AG04449 (cell line): Measurements from ENCODE around the gene TSC1.

Experiments
- CTCF ChIA-PET: fragments of 350-600 bp; formaldehyde crosslinking; extraction: SDS; loops from one replicate; lab custom pipeline; 2021; ENCODE audit warnings: antibody characterized with exemption; lab: Yijun Ruan, JAX
- POLR2A ChIA-PET: fragments of 400-600, 350-600 bp; formaldehyde crosslinking; extraction: SDS; loops from one replicate; lab custom pipeline; 2020; ENCODE audit warnings: antibody characterized with exemption, inconsistent platforms; lab: Yijun Ruan, JAX
- DNase-seq: peaks from one replicate; pipeline ENCODE4 v3.0.0-alpha.2; 2010; ENCODE audit warnings: low read depth, low spot score
- H3K4me3 ChIP-seq: 2 replicates; pipeline ENCODE4 v1.5.1; 2011; ENCODE audit warnings: low read depth, mild to moderate bottlenecking, control low read depth, low read length
- TF ChIP-seq, protein P1 (sequence below): IDR thresholded peaks from one replicate; pipeline ENCODE4 v1.5.1; 2011; ENCODE audit warnings: mild to moderate bottlenecking, moderate library complexity, low read length, control low read depth, inconsistent platforms; ENCODE audit not compliant: insufficient read depth; ENCODE audit errors: missing control alignments

Gene TSC1

DNA sequence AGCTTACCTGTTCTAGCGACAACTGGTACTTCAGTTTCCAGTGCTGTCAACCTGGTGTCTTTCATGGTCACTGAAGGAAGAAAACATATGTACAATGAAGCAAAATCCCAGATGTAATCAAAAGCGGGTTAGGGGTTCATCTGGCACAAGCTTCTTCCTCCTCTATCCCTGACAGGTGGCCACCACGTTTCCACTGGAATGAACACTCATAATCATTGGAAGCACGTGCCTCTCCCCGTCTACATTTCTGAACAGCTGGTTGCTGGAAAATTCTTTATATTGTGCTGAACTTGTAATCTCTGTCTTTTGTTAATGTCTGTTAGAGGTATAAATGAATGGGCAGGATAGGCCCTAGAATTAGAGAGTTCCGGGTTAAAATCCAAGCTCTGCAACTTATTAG, 9.4 kb downstream of the TSC1 start:
- DNase-seq: no peak
- H3K4me3 ChIP-seq: no peak overlapping the region
- CTCF ChIA-PET: interaction anchor here (0.7 to 2.2 kb wide), 10 partner anchors 8 to 428 kb away, joined by 3 to 9 read pairs (median 4); no protein-coding TSS in a partner anchor
- POLR2A ChIA-PET: interaction anchor here (2.4 kb wide), 1 partner anchor 10 kb away, joined by 12 read pairs; the partner anchor contains the start of gene TSC1
- TF ChIP-seq, protein P1, sequence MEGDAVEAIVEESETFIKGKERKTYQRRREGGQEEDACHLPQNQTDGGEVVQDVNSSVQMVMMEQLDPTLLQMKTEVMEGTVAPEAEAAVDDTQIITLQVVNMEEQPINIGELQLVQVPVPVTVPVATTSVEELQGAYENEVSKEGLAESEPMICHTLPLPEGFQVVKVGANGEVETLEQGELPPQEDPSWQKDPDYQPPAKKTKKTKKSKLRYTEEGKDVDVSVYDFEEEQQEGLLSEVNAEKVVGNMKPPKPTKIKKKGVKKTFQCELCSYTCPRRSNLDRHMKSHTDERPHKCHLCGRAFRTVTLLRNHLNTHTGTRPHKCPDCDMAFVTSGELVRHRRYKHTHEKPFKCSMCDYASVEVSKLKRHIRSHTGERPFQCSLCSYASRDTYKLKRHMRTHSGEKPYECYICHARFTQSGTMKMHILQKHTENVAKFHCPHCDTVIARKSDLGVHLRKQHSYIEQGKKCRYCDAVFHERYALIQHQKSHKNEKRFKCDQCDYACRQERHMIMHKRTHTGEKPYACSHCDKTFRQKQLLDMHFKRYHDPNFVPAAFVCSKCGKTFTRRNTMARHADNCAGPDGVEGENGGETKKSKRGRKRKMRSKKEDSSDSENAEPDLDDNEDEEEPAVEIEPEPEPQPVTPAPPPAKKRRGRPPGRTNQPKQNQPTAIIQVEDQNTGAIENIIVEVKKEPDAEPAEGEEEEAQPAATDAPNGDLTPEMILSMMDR: no peak

DNA sequence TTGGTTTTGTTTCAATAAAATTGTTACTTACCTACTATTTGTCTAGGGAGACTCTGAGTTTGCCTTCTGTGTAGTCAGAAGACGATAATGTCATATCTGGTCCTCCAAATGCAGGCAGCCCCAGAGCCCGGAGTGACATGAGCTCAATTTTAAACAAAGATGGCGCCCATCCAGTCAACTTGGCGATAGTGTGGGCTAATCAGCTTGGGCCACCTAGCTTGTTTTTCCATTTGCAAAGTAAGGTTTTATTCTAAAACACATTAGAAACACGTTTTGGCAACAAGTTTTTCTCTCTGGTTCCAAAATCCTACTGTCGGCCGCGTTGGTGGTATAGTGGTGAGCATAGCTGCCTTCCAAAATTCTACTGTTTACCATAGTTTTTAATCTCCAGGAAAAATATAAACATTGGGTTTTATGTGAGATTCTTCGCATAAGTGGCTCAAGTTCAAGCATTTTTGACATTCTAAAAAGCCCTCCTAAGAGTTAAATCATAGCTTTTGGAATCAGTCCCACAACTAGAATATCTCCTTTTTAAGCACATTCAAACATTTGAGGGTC, 13.2 kb downstream of the TSC1 start:
- no peak for DNase-seq
- TF ChIP-seq, protein P1: no peak
- H3K4me3 ChIP-seq: no peak overlapping the region
- CTCF ChIA-PET: interaction anchor here (0.9 to 7.3 kb wide), 2 partner anchors 9 to 30 kb away, joined by 4 to 64 read pairs; no protein-coding TSS in a partner anchor
- POLR2A ChIA-PET: no interaction called here

DNA sequence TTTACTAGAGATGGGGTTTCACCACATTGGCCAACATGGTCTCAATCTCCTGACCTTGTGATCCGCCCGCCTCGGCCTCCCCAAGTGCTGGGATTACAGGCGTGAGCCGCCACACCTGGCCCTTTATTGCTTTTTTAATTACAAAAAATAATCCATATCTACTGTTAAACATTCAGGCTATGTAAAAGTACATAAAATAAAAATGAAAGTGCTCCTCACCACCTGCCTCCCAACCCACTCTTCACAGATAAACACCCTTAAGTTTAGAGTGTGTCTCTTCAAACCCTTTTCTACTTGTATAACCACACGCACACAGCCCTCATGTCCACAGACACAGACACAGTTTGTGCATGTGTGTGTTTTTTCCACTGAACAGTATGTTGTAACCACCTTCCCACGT, 16.7 kb downstream of the TSC1 start:
- CTCF ChIA-PET: interaction anchor here (7.3 kb wide), 1 partner anchor 27 kb away, joined by 64 read pairs; no protein-coding TSS in a partner anchor
- POLR2A ChIA-PET: no interaction called here
- H3K4me3 ChIP-seq: no peak overlapping the region
- TF ChIP-seq, protein P1: no peak
- no peak for DNase-seq

DNA sequence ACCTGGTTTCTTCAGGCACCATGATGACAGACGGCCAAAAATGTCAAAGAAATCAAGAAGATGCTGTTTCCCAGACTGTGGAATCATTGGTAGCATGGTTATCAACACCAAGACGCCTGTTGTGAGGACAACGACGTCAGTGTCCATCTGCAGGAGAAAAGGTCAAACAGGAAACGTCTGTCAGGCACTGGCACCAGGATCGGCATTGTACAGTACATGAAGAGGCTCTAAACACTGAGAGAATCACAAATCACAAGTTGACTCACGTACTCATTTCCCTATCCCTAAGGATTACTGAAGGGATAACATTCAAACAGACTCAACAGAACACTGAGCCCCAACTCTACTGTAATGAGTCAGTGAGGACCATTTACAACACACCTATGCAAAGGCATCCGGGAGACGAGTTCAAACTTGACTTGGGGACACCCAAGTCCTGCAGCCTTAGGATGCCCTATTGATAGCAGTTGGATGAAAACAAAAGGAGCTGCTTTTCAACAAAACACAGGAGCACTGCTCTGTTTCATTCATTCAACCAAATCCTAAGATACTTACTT, 21.0 kb downstream of the TSC1 start:
- POLR2A ChIA-PET: no interaction called here
- DNase-seq: no peak
- no peak overlapping the region for H3K4me3 ChIP-seq
- CTCF ChIA-PET: interaction anchor here (1.5 to 2.2 kb wide), 2 partner anchors 21 to 22 kb away, joined by 4 to 10 read pairs; no protein-coding TSS in a partner anchor
- TF ChIP-seq, protein P1: no peak

DNA sequence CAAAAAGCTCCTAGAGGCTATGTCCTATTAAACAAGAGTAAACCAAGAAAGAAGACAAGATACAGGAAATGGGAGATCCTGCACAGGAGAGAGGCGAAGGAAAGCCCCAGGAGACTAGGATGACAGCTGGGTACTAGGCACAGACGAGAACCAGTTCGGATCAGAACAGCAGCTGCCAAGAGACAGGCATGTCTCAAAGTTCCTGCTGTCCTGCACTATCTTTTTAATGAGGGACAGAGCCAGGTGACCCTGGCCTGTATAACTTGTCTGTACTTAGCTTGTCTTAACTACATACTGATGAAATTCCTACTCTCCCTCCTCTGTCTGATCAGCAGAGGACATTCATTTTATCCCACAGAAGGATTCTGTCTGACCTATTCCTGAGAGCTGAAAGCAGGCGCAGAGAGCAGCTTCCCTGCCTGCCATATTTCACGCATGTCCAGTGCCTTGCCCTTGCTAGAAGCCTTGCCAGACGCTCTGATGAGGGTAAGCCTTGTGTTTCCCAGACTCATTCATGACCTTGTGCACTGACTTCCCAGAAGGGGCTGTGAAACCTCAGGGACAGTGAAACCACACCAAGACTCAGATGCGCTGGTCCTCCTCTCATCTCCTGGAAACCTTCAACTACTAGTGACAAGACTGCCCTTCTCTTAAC, 24.7 kb downstream of the TSC1 start:
- ChIA-PET CTCF (interaction anchor here (0.9 to 13.4 kb wide), 5 partner anchors 9 to 26 kb away, joined by 3 to 193 read pairs (median 4); no protein-coding TSS in a partner anchor), POLR2A (no interaction called here)
- DNase-seq: no peak
- no peak overlapping the region for H3K4me3 ChIP-seq
- TF ChIP-seq, protein P1: no peak

DNA sequence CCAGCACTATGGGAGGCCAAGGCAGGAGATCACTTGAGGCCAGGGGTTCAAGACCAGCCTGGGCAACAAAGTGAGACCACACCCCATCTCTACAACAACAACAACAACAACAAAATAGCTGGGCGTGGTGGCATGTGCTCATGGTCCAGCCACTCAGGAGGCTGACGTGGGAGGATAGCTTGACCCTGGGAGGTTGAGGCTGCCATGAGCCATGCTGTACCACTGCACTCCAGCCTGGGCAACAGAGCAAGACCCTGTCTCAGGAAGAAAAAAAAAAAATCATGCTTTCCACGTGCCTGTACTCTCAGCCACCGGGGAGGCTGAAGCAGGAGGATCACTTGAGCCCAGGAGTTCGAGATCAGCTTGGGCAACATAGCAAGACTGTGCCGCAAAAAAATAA, 29.5 kb downstream of the TSC1 start:
- ChIA-PET POLR2A (no interaction called here), CTCF (interaction anchor here (1.0 to 13.4 kb wide), 5 partner anchors 11 to 58 kb away, joined by 3 to 193 read pairs (median 4); no protein-coding TSS in a partner anchor)
- no peak overlapping the region for H3K4me3 ChIP-seq
- TF ChIP-seq, protein P1: no peak
- DNase-seq: no peak
